HepG2 (cell line): Measurements from ENCODE around the gene ABCA4. TPM values are rescaled to one million over a fixed set of nuclear protein-coding genes. Genes with fewer than 3 reads are reported as not detected.

Source experiments
- CBX2 ChIP-seq, 2 experiments: fragments of 200-600 bp in 1 of 2; sonication (generic); formaldehyde crosslinking in 1 of 2; IDR thresholded peaks; 2 replicates each; pipeline versions ENCODE4 v1.7.0 to v1.8.1; 2018 to 2022; ENCODE audit warnings: low read depth in 2 of 2, low read length in 1 of 2, mild to moderate bottlenecking in 1 of 2, missing genetic modification reagents in 1 of 2
- FOSL2 ChIP-seq: sonication (generic); formaldehyde crosslinking; IDR thresholded peaks from 2 replicates; pipeline ENCODE4 v1.4.0; 2020; ENCODE audit warnings: missing genetic modification reagents
- HMG20A ChIP-seq: IDR thresholded peaks from 2 replicates; pipeline ENCODE4 v1.6.1; 2016; ENCODE audit warnings: borderline replicate concordance
- NCOR1 ChIP-seq: fragments of 200-600 bp; sonication (generic); IDR thresholded peaks from 2 replicates; pipeline ENCODE4 v1.7.0; 2017; ENCODE audit warnings: antibody characterized with exemption, low read length, borderline replicate concordance
- NR0B2 ChIP-seq: sonication (generic); formaldehyde crosslinking; IDR thresholded peaks from 2 replicates; pipeline ENCODE4 v1.4.0; 2020; ENCODE audit warnings: mild to moderate bottlenecking, missing genetic modification reagents
- PLRG1 ChIP-seq: fragments of 450-650 bp; conservative IDR thresholded peaks from 2 replicates; pipeline ENCODE4 v1.6.1; 2016
- RNF2 ChIP-seq: fragments of 450-650 bp; conservative IDR thresholded peaks from 2 replicates; pipeline ENCODE4 v1.6.1; 2016; ENCODE audit warnings: low read depth
- SKIL ChIP-seq: sonication (generic); formaldehyde crosslinking; IDR thresholded peaks from 2 replicates; pipeline ENCODE4 v1.8.0; 2022; ENCODE audit warnings: missing genetic modification reagents, mild to moderate bottlenecking, moderate library complexity, borderline replicate concordance
- ZNF484 ChIP-seq: sonication (generic); formaldehyde crosslinking; IDR thresholded peaks from 2 replicates; pipeline ENCODE4 v1.5.1; 2020; ENCODE audit warnings: mild to moderate bottlenecking, low read depth, missing genetic modification reagents, borderline replicate concordance
- ZNF614 ChIP-seq: IDR thresholded peaks from 2 replicates; pipeline ENCODE4 v1.6.1; 2018; ENCODE audit warnings: missing biosample characterization, missing genetic modification reagents, inconsistent platforms, borderline replicate concordance
- ZNF704 ChIP-seq: sonication (generic); formaldehyde crosslinking; IDR thresholded peaks from 2 replicates; pipeline ENCODE4 v1.8.1; 2023; ENCODE audit warnings: mild to moderate bottlenecking, inconsistent platforms, moderate library complexity, missing genetic modification reagents, borderline replicate concordance
- ZNF746 ChIP-seq: sonication (generic); formaldehyde crosslinking; IDR thresholded peaks from 2 replicates; pipeline ENCODE4 v1.8.0; 2022; ENCODE audit warnings: mild to moderate bottlenecking, missing genetic modification reagents
- polyA plus RNA-seq, 8 experiments: library from polyadenylated mRNA; depleted of rRNA in 3 of 8; stranded (reverse) in 7 of 8; unstranded in 1 of 8; fragments of >200 nt; fragmentation: Illumina TruSeq in 4 of 8; extraction: Trizol in 4 of 8; gene quantifications; 2 replicates each; pipeline versions ENCODE4 v1.2.1 to v1.2.3, GENCODE V29; 2011 to 2016; ENCODE audit warnings: low read depth in 4 of 8, missing spikeins in 1 of 8, mixed read lengths in 1 of 8; ENCODE audit not compliant: insufficient read depth in 1 of 8
- total RNA-seq, 5 experiments: library from RNA; depleted of rRNA; stranded (reverse); fragments of >200 nt; fragmentation: Illumina TruSeq; extraction: Trizol; gene quantifications; 2 replicates each; pipeline ENCODE4 v1.2.3, GENCODE V29; 2016; ENCODE audit warnings: low read depth in 1 of 5
- TF ChIP-seq, protein P1 (sequence below): sonication (generic); formaldehyde crosslinking; IDR thresholded peaks from 2 replicates; pipeline ENCODE4 v1.4.0; 2020; ENCODE audit warnings: mild to moderate bottlenecking, missing genetic modification reagents
- TF ChIP-seq, protein P2 (sequence below): sonication (generic); formaldehyde crosslinking; IDR thresholded peaks from 2 replicates; pipeline ENCODE4 v1.9.0; 2022; ENCODE audit warnings: missing genetic modification reagents, mild to moderate bottlenecking, borderline replicate concordance
- TF ChIP-seq, protein P3 (sequence below): sonication (generic); formaldehyde crosslinking; IDR thresholded peaks from 2 replicates; pipeline ENCODE4 v1.8.0; 2022; ENCODE audit warnings: mild to moderate bottlenecking, missing genetic modification reagents, borderline replicate concordance
- TF ChIP-seq, protein P4 (sequence below): sonication (generic); formaldehyde crosslinking; IDR thresholded peaks from 2 replicates; pipeline ENCODE4 v1.4.0; 2020; ENCODE audit warnings: missing genetic modification reagents, borderline replicate concordance

ABCA4 gene
- total and polyA plus RNA-seq, 2 of the 13 experiments (the other 11 are each of a cell fraction or from before 2014, with no cell fraction given) = 0.24 to 0.67 TPM

GRCh38 chr1:93979718-93980319 is 141.1 kb downstream of the ABCA4 start (continued):
- TF ChIP-seq, protein P1, sequence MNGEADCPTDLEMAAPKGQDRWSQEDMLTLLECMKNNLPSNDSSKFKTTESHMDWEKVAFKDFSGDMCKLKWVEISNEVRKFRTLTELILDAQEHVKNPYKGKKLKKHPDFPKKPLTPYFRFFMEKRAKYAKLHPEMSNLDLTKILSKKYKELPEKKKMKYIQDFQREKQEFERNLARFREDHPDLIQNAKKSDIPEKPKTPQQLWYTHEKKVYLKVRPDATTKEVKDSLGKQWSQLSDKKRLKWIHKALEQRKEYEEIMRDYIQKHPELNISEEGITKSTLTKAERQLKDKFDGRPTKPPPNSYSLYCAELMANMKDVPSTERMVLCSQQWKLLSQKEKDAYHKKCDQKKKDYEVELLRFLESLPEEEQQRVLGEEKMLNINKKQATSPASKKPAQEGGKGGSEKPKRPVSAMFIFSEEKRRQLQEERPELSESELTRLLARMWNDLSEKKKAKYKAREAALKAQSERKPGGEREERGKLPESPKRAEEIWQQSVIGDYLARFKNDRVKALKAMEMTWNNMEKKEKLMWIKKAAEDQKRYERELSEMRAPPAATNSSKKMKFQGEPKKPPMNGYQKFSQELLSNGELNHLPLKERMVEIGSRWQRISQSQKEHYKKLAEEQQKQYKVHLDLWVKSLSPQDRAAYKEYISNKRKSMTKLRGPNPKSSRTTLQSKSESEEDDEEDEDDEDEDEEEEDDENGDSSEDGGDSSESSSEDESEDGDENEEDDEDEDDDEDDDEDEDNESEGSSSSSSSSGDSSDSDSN (CRISPR knock-in tag) = 0 out of 2 replicates have a peak, but pooled peaks have one; percentile 18
- TF ChIP-seq ZNF614 (peak; percentile 87), CBX2 (IDR thresholded peaks at IDR 0.05; ENCODE audit: low read depth, low read length) (no peak), CBX2 (CRISPR knock-in tag; IDR thresholded peaks at IDR 0.05; ENCODE audit: low read depth) (no peak), NR0B2 (CRISPR knock-in tag) (no peak), SKIL (0 out of 2 replicates have a peak, but pooled peaks have one; percentile 43), ZNF704 (CRISPR knock-in tag) (no peak), PLRG1 (no peak), RNF2 (0 out of 2 replicates have a peak, but pooled peaks have one; percentile 32), ZNF746 (CRISPR knock-in tag) (0 out of 2 replicates have a peak, but pooled peaks have one; percentile 53), HMG20A (peak; percentile 85), FOSL2 (CRISPR knock-in tag) (peak; percentile 87), NCOR1 (peak; percentile 82; the same call in 1 of the 2 replicates), ZNF484 (CRISPR knock-in tag) (no peak)
- TF ChIP-seq, protein P2, sequence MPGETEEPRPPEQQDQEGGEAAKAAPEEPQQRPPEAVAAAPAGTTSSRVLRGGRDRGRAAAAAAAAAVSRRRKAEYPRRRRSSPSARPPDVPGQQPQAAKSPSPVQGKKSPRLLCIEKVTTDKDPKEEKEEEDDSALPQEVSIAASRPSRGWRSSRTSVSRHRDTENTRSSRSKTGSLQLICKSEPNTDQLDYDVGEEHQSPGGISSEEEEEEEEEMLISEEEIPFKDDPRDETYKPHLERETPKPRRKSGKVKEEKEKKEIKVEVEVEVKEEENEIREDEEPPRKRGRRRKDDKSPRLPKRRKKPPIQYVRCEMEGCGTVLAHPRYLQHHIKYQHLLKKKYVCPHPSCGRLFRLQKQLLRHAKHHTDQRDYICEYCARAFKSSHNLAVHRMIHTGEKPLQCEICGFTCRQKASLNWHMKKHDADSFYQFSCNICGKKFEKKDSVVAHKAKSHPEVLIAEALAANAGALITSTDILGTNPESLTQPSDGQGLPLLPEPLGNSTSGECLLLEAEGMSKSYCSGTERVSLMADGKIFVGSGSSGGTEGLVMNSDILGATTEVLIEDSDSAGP (CRISPR knock-in tag) = no peak
- TF ChIP-seq, protein P3, sequence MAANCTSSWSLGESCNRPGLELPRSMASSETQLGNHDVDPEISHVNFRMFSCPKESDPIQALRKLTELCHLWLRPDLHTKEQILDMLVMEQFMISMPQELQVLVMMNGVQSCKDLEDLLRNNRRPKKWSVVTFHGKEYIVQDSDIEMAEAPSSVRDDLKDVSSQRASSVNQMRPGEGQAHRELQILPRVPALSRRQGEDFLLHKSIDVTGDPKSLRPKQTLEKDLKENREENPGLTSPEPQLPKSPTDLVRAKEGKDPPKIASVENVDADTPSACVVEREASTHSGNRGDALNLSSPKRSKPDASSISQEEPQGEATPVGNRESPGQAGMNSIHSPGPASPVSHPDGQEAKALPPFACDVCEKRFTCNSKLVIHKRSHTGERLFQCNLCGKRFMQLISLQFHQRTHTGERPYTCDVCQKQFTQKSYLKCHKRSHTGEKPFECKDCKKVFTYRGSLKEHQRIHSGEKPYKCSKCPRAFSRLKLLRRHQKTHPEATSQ = peak; percentile 64; the same call in 1 of the 2 replicates
- TF ChIP-seq, protein P4, sequence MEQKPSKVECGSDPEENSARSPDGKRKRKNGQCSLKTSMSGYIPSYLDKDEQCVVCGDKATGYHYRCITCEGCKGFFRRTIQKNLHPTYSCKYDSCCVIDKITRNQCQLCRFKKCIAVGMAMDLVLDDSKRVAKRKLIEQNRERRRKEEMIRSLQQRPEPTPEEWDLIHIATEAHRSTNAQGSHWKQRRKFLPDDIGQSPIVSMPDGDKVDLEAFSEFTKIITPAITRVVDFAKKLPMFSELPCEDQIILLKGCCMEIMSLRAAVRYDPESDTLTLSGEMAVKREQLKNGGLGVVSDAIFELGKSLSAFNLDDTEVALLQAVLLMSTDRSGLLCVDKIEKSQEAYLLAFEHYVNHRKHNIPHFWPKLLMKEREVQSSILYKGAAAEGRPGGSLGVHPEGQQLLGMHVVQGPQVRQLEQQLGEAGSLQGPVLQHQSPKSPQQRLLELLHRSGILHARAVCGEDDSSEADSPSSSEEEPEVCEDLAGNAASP (CRISPR knock-in tag) = peak; percentile 62; the same call in 1 of the 2 replicates
